ENCODE data around the gene MAP1A.

MAP1A gene

DNA sequence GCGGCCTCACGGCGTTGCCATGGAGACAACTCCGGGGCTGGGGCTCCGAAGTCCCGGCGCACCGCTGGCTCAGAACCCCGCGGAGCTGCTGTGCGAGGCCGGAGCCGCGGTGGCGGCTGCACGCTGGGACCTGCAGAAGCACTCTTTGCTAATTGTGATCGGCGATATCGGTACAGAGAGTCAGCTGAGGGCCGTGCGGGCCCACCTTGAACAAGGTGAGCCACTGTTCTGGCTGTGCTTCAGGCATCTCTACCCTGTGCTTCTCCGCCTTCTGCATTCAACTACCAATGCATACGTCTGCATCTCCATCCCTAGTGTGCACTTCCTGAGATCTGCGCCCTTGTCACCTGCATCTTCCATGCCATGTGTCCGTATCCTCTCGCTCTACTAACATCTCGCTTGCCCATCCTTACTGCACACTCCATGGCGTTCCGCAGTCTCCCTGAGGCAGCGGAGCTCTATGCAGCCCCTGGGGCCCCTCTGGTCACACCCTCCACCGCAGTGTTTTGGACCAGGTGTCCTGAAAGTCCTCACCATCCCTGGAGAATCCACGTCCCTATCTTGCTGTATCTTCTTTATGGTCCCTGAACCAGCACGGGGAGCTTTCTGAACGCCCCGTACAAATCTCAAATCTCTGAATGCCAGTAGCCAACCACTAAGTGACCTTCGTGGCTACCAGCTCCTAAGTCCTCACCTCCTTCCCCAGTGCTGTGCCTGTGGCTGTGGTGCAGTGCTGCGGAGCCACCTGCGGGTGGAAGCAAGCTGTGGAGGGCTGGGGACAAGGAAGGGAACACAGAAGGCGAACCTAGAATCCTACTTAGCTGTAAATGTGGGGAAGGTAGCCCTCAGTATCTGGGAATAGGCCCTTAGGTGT is 6.2 kb upstream of the MAP1A start:
- TF ChIP-seq TAF1 (IDR thresholded peaks at IDR 0.05; ENCODE audit: borderline replicate concordance, low read depth, low read length): no peak
- no peak for TF ChIP-seq POLR2AphosphoS5 (IDR thresholded peaks at IDR 0.05; ENCODE audit: low read depth, low read length)
- DNase-seq (ENCODE audit: insufficient read length) (no peak), FAIRE-seq (no peak)

DNA sequence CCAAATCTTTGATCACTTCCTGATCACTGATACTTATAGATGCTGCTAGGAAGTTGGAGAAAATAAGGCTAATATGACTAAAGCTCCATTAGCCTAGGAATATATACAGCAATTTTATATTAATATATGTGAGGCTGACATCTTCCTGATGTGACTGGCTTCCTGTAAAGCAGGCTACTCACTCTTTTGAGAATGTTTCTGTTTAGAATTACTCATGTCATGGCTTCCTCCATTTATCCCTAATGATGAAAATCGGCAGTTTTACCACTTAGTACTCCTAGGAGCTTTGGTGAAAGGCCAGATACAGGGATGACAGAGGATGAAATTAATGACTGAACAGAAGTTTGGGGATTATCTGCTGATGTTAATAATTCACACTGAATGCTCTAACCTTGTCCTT is 3.9 kb upstream of the MAP1A start:
- no peak for DNase-seq (ENCODE audit: insufficient read length)
- FAIRE-seq: no peak
- no peak for TF ChIP-seq TAF1 (IDR thresholded peaks at IDR 0.05; ENCODE audit: borderline replicate concordance, low read depth, low read length)
- no peak for TF ChIP-seq POLR2A (IDR thresholded peaks at IDR 0.05; ENCODE audit: low read depth, low read length)
- TF ChIP-seq POLR2AphosphoS5 (IDR thresholded peaks at IDR 0.05; ENCODE audit: low read depth, low read length): no peak

GRCh38 chr15:43514241-43515057 is 3.0 kb upstream of the MAP1A start:
- DNase-seq (ENCODE audit: insufficient read length): no peak
- peak; percentile 36 for FAIRE-seq
- no peak for TF ChIP-seq TAF1 (IDR thresholded peaks at IDR 0.05; ENCODE audit: borderline replicate concordance, low read depth, low read length)
- TF ChIP-seq POLR2AphosphoS5 (IDR thresholded peaks at IDR 0.05; ENCODE audit: low read depth, low read length): no peak

DNA sequence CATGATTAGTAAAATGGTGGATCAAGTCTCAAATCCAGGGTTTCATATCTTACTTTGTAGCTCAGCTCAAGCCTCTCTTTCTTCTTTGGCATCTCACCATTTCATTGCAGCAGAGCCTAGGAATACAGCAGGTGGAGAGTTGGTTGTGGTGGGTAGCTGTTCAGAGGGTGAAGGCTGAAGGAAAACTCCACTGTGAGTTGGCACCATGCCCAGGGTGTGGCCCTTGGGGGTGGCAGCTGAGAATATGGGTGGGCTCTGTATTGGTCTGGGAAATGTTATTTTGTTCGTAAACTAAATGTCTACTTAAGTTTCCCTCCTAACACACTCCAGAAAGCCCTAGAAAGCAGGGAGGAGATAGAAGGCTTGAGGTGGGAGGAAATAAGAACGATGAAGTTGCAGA is 1.7 kb upstream of the MAP1A start:
- no peak for FAIRE-seq
- DNase-seq (ENCODE audit: insufficient read length): no peak
- TF ChIP-seq POLR2A (IDR thresholded peaks at IDR 0.05; ENCODE audit: low read depth, low read length) (no peak), POLR2AphosphoS5 (IDR thresholded peaks at IDR 0.05; ENCODE audit: low read depth, low read length) (no peak), TAF1 (IDR thresholded peaks at IDR 0.05; ENCODE audit: borderline replicate concordance, low read depth, low read length) (no peak)

DNA sequence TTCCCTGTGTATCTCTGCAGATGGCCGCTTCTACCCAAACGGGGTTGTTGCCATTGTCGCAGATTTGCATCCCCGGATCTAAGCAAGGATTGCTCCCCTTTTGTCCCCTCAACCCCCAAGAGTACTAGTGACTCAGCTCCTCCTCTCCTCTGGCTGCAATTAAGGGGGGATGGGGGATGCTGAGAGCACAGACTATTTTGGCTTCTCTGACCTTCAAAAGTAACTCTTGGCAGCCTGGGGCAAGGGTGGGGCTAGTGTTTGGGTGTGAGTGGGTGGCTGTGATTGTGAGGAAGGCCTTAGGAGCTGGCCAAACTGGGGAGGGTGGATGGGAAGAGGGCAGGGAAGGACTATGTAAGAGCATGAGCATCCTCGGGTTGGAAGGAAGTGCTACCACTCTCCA is 1.2 kb upstream of the MAP1A start:
- FAIRE-seq: no peak
- DNase-seq (ENCODE audit: insufficient read length): no peak
- TF ChIP-seq TAF1 (IDR thresholded peaks at IDR 0.05; ENCODE audit: borderline replicate concordance, low read depth, low read length) (no peak), POLR2AphosphoS5 (IDR thresholded peaks at IDR 0.05; ENCODE audit: low read depth, low read length) (no peak), POLR2A (IDR thresholded peaks at IDR 0.05; ENCODE audit: low read depth, low read length) (no peak)

DNA sequence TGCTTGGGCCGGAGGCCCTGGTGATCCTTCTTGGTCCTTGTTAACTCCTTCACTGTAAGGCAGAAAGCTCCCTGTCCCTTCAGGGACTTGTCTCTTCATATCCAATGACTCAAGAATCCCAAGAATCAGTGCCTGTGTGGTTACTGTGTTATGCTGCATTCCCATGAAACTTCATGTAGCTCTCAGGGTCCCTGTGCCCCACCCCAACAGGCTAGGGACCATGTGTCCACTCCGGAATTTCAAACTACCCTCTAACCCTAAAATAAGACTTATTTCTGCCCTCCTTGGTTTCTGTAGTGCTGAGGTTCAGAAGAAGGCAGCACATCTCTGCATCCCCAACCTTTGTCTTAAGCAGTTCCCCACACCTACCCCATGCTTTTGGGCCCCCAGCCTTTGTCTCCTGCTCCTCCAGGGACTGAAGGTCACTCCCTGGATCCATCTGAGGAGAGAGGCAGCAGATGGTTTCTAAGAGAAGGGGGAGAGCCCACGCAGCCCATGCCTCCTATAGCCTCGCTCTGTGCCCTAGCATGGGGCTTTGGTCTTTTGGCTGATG is 531 bp upstream of the MAP1A start:
- DNase-seq (ENCODE audit: insufficient read length) (no peak), FAIRE-seq (no peak)
- TF ChIP-seq POLR2AphosphoS5 (IDR thresholded peaks at IDR 0.05; ENCODE audit: low read depth, low read length): no peak

- TF ChIP-seq TAF1 (IDR thresholded peaks at IDR 0.05; ENCODE audit: borderline replicate concordance, low read depth, low read length) (no peak), POLR2A (IDR thresholded peaks at IDR 0.05; ENCODE audit: low read depth, low read length) (no peak), POLR2AphosphoS5 (IDR thresholded peaks at IDR 0.05; ENCODE audit: low read depth, low read length) (no peak)
- FAIRE-seq (no peak), DNase-seq (ENCODE audit: insufficient read length) (no peak)
Measured at GRCh38 chr15:43518197-43518761, 871 bp downstream of the MAP1A start.

- TF ChIP-seq POLR2AphosphoS5 (IDR thresholded peaks at IDR 0.05; ENCODE audit: low read depth, low read length) (no peak), POLR2A (IDR thresholded peaks at IDR 0.05; ENCODE audit: low read depth, low read length) (no peak), TAF1 (IDR thresholded peaks at IDR 0.05; ENCODE audit: borderline replicate concordance, low read depth, low read length) (no peak)
- no peak for DNase-seq (ENCODE audit: insufficient read length)
- FAIRE-seq: no peak
Measured at GRCh38 chr15:43519196-43519595, 1.8 kb downstream of the MAP1A start.

DNA sequence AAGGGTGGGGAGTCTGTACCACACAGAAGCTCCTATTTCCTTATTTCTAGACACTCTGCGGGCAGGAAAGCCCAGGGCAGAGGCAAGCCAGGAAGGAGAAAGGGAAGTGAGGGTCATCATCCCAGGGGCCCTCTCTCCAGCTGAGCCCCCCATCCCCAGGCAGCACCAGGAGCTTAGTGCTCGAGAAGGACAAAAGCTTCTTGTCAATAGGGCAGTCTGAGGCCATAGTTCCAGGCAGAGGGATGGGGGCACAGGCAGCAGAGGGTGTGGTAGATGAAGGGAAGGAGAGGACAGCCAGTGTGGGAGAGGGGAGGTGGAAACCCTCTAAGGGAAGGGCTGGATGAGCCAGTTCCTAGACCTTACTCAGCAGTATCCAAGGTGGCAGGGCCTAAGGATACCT is 2.7 kb downstream of the MAP1A start:
- DNase-seq (ENCODE audit: insufficient read length) (no peak), FAIRE-seq (no peak)
- TF ChIP-seq TAF1 (IDR thresholded peaks at IDR 0.05; ENCODE audit: borderline replicate concordance, low read depth, low read length): no peak

- no peak for DNase-seq (ENCODE audit: insufficient read length)
- TF ChIP-seq POLR2AphosphoS5 (IDR thresholded peaks at IDR 0.05; ENCODE audit: low read depth, low read length): no peak
- TF ChIP-seq TAF1 (IDR thresholded peaks at IDR 0.05; ENCODE audit: borderline replicate concordance, low read depth, low read length): no peak
- no peak for TF ChIP-seq POLR2A (IDR thresholded peaks at IDR 0.05; ENCODE audit: low read depth, low read length)
- no peak for FAIRE-seq
Measured at GRCh38 chr15:43521419-43521818, 4.0 kb downstream of the MAP1A start.

GRCh38 chr15:43522247-43522646 is 4.8 kb downstream of the MAP1A start:
- TF ChIP-seq POLR2A (IDR thresholded peaks at IDR 0.05; ENCODE audit: low read depth, low read length): no peak
- no peak for TF ChIP-seq TAF1 (IDR thresholded peaks at IDR 0.05; ENCODE audit: borderline replicate concordance, low read depth, low read length)
- TF ChIP-seq POLR2AphosphoS5 (IDR thresholded peaks at IDR 0.05; ENCODE audit: low read depth, low read length): no peak
- FAIRE-seq (no peak), DNase-seq (ENCODE audit: insufficient read length) (no peak)

DNA sequence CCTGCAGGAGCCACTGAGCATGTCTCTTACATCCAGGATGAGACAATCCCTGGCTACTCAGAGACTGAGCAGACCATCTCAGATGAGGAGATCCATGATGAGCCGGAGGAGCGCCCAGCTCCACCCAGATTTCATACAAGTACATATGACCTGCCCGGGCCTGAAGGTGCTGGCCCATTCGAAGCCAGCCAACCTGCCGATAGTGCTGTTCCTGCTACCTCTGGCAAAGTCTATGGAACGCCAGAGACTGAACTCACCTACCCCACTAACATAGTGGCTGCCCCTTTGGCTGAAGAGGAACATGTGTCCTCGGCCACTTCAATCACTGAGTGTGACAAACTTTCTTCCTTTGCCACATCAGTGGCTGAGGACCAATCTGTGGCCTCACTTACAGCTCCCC is 6.2 kb downstream of the MAP1A start:
- DNase-seq (ENCODE audit: insufficient read length) (no peak), FAIRE-seq (no peak)
- TF ChIP-seq POLR2AphosphoS5 (IDR thresholded peaks at IDR 0.05; ENCODE audit: low read depth, low read length) (no peak), TAF1 (IDR thresholded peaks at IDR 0.05; ENCODE audit: borderline replicate concordance, low read depth, low read length) (no peak), POLR2A (IDR thresholded peaks at IDR 0.05; ENCODE audit: low read depth, low read length) (no peak)

All from GM12892 (cell line).